NOMO-1 (cell line): ENCODE data around the gene DOLK.
"Not testable (repeated sequence)": the region's sequence is repeated elsewhere in the genome, so short reads cannot be mapped to it uniquely, and the experiment has no call there.

Experiments used
- DNase-seq, 2 experiments: peaks; one replicate each; lab custom pipeline; 2025; ENCODE audit not compliant: unreplicated experiment in 2 of 2; lab: John Stamatoyannopoulos, UW

DOLK gene

DNA sequence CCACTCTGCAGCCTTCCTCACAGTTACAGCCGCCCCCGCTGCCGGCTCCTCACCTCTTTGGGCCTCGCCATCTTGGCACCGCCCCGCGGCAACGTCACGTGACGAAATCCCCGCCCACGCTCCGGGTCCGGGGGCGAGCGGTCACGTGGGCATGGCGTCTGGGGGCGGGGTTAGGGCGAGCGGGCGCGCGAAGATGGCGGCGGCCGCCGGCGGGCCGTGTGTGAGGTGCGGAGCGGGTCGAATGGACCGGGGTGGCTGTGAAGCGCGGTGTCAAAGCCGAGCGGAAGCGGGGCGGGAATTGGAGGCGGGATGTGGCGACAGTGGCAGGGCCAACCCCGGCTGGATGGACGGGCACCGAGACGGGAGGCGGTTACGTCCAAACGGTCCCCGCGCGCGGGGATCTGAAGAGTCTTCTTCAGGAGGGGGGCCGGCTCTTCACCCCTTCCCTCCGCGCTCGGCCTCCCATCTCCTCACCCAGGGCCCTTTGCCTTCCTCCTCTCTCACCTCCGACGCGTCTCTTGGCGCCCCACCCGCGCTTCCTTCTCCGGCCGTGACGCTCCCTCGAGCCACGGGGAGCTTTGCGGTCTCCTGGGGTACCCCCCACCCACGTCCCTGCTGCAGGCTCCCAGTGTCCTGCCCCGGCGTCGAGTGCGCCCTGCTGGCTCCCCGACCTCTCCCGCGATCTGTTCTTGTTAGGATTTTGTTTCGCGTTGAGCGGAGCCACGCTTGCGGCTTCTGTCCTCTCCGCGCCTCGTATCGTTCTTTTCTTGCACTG, at the start of gene DOLK, which contains the start of gene NUP188:
DOLK (minus strand) TSS at position 77 of the 775 bp plus-strand sequence. CDS start 300 bp downstream, outside the sequence.
NUP188 (plus strand) TSS at position 173 of the 775 bp plus-strand sequence; CDS start at position 194, 21 bp downstream.
- peak; percentile 84 to 95 for DNase-seq

DNA sequence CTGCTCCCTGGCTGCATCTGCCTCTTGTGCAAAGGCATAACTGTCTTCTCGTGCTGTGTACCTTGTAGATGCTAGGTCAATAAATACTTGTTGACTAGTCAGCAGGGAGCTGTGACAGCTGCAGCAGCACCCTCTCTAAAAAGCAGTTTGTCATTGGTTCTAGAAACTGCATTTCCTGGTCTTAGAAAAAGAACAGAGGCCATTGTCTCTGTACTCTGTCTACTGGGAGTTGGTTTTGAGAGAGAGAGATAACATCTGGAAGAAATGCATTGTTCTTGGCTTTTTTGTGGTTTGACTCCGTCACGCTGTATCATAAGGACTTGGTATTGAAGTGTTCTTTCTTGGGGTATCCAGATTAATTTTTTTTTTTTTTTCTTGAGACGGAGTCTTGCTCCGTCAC, 48.4 kb upstream of the DOLK start:
- DNase-seq: no peak

DNA sequence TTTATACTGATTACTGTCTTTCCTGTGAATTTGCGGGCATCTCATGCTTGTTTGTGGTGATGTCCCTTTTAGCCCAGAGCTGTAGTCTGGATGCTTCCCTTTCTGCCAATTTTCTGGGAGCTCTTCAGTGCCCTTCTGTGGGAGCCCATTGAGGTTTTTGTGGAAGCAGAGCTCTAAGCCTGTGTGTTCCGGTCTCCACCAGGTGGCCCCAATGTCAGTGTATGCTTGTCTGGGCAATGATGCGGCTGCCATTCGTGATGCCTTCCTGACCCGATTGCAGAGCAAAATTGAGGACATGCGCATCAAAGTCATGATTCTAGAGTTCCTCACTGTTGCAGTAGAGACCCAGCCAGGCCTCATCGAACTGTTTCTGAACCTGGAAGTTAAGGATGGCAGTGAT, 45.6 kb upstream of the DOLK start:
- DNase-seq: no peak

DNA sequence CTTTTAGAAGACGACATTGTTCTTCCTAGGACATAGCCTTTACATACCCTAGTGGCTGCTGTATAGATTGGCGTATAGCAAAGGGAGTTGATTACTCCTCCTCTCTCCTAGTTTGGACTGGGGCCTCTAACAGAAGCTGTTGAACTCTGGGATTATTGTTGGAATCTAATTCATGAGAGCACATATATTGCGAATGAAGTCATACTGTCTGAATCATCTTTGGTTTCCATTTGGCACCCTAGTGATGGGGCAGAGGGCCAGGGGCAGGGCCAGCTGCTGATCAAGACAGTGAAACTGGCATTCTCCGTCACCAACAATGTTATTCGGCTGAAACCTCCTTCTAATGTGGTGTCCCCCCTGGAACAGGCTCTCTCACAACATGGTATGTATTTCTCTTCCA, 40.4 kb upstream of the DOLK start:
- DNase-seq: no peak

DNA sequence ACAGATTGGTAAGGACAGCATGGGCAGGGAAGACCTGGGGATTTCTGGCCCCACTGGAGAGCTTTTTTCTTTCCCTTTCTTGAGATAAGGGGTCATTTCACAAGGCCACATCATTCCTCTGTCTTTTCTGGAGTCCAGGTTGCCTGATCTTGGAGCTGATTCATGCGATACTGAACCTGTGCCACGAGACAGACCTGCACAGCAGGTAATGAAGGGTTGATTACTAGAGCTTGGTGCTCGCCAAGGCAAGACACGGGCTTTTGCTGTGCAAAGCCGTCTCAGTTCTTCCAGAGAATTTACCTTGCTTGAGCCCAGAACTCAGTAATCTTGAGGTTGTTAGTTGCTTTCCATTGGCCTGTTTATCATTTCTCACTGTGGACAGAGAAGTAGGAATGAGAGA, 39.3 kb upstream of the DOLK start:
- DNase-seq: no peak

DNA sequence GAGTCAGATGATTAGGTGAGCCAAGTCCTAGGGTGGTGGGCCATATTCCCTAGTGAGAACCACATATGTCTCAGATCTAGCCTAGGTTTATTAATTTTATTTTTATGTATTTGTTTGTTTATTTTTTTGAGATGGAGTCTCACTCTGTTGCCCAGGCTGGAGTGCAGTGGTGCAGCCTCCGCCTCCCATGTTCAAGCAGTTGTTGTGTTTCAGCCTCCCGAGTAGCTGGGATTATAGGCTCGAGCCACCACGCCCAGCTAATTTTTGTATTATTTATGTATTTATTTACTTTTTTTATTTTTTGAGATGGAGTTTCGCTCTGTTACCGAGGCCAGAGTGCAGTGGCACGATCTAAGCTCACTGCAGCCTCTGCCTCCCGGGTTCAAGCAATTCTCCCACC, 36.1 kb upstream of the DOLK start:
- DNase-seq: no peak

DNA sequence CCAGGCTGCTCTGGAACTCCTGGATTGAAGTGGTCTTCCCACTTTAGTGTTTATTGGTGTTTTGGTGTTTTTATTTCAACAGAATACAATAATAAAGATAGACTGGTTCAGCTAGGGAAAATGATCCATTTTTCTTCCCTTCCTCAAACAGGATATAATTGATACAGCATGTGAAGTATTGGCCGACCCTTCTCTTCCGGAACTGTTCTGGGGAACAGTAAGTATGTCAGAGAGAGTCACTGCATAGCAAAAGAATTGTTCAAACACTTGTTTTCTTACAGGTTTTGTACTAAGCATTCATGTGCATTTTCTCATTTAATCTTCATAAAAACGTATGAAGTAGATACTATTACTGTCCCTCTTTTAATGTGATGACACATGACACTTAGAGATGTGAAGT, 31.7 kb upstream of the DOLK start:
- DNase-seq: no peak

DNA sequence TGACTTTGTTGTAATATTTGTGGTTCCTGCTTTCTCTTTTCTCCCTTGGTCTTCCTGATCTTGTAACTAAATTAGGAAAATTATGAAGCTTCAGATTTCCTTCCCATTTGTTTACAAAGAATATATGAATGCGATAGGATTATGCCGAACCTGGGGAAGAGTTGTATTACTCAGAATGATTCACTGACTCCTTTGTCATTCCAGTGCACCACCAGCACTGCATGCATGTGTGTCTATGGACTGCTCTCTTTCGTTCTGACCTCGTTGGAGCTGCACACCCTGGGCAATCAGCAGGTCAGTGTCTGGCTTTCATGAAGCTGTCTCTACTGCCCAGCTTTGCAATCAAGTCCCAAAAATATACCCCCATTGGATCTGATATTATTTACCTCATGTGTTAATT, 25.6 kb upstream of the DOLK start:
- no peak for DNase-seq

DNA sequence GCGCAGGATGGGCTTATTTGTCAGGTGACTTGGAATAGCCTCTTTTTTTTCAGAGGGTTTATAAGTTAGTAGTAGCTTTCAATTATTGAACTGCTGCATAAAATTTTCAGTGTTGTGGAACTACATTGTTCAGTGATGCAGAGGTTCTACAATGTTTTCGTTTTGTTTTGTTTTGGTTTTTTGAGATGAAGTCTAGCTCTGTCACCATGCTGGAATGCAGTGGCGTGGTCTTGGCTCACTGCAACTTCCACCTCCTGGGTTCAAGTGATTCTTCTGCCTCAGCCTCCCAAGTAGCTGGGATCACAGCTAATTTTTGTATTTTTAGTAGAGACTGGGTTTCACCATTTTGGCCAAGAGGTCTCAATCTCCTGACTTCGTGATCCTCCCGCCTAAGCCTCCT, 22.1 kb upstream of the DOLK start:
- no peak for DNase-seq

DNA sequence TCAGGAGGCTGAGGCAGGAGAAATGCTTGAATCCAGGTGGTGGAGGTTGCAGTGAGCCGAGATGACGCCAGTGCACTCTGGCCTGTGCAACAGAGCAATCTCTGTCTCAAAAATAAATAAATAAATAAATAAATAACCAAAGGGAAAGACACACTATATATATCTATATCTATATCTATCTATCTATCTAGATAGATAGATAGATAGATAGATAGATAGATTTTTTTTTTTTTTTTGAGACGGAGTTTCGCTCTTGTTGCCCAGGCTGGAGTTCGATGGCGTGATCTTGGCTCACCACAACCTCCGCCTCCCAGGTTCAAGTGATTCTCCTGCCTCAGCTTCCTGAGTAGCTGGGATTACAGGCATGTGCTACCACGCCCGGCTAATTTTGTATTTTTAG, 14.0 kb upstream of the DOLK start:
- DNase-seq: not testable (repeated sequence)

DNA sequence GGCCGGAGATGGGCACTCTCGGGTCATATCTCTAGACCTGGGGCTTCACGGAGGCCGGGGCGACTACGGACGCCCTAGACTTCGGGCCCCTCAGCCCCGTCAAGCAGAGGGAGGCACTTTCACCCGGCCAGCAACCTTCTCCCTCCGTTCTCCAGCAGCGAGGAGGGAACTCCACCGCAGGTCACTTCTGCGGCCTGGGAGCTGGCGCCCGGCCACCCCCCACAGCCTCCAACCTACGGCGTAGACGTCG, 201 bp downstream of the DOLK start:
- DNase-seq: no peak

DNA sequence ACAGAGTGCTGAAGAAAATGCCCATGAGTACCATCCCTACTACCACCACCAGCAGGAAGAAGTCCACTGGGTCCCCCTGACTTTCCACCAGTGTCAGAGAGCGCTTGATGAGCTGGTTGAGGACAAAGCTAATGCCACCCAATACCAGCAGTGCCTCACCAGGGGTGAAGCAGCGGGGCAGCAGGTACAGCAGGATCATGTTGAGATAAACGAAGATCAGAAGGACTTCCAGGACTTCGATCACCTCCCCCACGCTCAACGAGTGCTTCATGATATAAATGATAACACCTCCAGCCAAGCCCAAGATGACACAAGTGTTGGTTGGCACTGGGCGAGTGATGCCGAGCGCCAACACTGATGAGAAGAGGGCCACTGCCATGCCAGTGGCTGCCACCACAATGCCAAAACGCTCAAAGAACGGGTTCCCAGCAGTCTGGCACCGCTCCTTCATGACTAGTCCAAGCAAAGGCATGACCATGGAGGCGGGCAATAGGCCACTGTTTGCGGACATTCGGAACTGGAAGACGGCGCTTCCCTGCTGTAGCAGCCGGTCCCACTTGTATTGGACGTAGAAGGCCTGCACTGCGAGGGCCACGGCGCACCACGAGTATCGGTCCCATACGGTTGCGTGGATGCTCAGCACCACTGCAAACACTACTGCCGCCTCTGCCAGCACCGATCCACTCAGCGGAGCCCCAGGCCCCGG, 679 bp downstream of the DOLK start:
- DNase-seq: peak in 1 of 2 experiments; percentile 38

DNA sequence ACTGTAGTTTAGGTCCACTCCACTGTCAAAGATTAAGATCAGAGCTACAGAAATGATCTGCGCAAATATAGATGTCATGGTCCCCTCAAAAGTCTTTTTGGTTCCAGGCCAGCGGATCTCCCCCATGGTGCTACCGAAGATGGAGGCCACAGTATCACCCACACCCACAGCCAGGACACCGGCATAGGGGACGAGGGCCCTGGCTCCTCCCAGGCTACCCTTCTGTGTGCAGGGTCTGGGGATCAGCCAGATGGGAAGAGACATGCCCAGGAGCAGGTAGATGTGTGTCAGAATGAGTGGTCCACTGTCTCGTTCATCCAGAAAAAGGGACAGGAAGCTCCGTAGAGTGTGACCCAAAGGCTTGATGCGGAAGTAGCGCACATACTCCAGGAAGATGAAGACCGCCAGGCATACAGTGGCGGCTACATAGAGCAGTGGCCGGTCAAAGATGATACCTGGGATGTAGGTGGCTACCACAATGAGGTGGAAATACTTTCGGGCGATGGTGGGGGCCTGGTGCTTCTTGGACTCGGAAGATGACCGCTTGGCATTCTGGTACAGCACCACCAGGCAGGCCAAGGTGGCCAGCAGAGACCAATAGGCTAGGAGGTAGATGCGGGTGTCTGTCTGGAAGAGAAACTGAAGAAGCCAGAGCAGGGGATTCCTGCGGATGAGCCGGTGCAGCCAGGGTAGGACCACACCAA, 1.5 kb downstream of the DOLK start:
- no peak for DNase-seq

DNA sequence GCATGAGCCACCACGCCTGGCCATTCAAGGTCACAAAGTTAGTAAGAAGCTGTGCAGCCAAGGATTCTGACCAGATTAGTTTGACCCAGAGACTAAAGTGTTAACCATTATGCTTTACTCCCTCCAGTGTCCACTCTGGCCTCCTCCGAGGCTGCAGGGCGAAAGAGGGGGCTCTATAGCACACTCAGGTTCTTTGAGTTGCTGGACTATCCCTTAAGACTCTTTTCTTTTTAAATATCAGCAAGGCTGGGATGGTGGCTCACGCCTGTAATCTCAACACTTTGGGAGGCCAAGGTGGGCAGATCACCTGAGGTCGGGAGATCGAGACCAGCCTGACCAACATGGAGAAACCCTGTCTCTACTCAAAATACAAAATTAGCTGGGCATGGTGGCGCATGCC, 2.4 kb downstream of the DOLK start:
- DNase-seq: not testable (repeated sequence)

DNA sequence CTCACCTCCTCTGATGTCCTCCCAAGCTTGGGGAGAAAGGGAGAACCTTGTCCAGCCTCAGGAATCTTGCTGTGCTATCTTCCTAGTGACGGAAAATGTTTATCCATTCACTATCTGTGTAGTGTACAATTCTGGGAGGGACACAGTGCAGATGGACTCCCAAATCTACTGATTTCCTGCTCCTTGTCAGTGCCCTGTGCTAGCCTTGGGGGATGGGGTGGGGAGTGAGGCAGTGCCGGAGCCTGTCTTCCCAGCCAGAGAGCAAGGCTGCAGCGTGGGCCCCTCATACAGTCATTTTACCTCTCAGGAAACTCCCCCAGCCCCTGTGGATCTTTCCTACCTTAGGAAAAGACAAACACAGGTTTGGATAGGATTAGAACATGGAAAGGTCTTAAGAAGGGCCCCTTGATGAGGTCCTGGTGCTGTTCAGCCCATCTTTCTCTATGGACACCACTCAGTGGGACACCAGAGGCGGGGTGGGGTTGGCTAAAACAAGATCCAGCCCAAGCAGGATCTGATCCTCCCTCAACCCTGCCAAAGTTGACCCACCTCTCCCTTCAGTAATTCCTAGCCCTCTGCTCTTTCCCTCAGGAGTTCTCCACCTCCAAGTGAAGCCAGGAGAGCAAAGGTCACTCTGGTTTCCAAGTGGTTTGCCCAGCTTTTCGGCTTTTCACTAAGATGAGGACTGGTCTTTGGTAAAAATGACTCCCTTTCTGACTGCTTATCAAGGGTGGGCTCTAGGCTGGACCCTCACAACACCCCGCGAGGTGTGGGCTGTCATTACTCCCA, 3.4 kb downstream of the DOLK start:
- no peak for DNase-seq

DNA sequence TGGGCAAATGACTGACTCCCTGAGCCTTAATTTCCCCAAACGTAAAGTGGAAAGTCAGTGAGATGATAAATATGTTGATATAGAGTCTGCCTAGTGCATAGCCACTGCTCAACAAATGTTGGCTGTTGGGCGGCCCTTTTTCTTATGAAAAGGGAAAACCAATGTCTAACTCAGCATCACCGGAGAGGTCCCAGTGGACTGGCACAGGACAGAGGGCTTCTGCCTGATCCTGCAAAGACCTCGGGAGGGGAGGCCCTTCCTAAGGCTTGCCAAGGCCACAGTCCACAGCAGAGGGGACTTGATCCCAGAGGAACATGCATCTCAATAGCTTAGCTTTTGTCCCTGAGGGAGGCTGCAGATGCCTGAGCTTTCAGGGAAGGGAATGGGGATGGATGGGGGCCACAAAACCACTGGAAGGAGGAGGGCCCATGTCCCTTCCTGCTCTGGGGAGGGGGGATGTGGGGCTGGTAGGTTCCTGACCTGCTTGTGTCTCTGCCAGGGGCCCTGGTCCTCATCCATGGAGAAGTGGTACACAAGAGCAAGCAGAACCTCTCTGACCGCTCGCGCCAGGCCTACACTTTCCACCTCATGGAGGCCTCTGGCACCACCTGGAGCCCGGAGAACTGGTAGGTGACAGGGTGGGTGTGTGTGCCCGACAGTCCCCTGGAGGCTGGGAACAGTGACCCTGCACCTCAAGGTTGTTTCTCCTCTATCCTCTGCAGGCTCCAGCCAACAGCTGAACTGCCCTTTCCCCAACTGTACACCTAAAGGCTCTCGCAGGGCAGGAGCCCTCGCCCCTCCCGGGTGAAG, 6.3 kb downstream of the DOLK start:
- DNase-seq: no peak

DNA sequence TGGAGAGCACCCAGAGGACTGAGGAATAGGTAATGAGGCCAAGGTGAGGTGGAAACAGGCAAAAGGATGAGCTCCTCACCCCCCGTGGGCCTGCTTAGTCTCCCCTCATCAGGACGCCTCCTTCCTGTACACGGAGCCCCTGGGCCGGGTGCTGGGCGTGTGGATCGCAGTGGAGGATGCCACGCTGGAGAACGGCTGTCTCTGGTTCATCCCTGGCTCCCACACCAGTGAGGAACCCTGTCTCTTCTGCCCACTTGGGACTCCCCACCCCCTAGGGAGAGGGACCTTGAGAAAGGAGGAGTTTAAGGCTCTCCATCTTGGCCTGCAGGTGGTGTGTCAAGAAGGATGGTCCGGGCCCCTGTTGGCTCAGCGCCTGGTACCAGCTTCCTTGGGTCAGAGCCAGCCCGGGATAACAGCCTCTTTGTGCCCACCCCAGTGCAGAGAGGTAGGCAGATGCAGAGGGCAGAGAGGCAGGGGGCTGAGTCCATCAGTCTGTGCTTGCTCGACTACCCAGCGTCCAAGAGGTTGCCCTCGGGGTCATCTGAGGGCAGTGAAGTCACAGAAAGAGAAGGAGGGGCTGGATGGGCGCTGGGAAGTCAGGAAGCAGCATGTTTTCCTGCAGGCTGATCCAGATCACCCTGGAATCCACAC, 7.0 kb downstream of the DOLK start:
- no peak for DNase-seq

DNA sequence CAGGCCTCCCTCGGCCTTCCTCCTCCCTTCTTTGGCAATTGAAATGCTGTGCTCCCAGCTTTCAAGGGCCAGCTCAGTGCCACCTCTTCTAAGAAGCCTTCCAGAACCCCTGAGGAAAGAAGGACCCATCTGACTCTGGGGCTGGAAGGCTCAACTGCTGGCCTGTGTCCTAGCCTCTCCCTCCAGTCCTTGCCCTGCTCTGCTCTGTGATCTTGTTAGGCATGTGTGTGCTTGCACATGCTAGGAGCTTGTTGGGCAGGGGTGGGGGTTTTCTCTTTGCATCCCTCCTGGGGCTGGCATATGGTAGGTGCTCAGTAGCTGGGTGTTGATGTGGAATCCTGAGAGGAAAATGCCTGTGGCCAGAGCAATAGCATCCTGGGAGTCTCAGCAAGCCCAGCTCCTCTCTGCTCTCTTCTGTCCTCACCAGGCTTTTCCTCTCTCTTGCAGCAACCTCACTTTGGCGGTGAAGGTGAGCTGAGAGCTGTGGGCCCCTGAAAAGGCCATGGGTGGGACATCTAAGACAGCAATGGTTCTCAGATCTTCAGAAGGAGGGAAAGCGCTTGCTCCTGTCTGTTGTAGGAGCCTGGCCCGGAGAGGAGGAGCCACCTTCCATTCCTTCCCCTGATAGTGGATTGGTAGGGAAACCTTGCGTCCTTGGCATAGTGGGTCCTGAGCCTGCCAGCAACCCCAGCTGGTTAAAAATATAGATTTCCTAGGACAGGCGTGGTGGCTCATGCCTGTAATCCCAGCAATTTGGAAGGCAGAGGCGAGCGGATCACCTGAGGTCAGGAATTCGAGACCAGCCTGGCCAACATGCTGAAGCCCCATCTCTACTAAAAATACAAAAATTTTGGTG, 9.9 kb downstream of the DOLK start:
- DNase-seq: no peak
